HepG2 (cell line): ENCODE measurements around the gene PPA1. TPM values are rescaled to one million over a fixed set of nuclear protein-coding genes. Genes with fewer than 3 reads are reported as not detected.

Experiments used
- ATAC-seq: fragments of 200-7000 bp; cut with Tn5 transposase; 3 replicates; pipeline ENCODE4 v1.9.1; 2020; ENCODE audit warnings: mild to moderate bottlenecking, moderate library complexity
- BruUV-seq: library from RNA; stranded (reverse); fragments of 400-500 nt; replicated peaks from 2 replicates; lab custom pipeline; 2021; lab: Mats Ljungman, UMichigan
- CTCF ChIA-PET: fragments of 300-600 bp; formaldehyde crosslinking; extraction: SDS; loops from one replicate; lab custom pipeline; 2021; ENCODE audit warnings: low total read pairs, inconsistent platforms, low intra/inter-chr PET ratio; lab: Yijun Ruan, JAX
- POLR2A ChIA-PET: fragments of 350-600 bp; sonication (Branson Sonifier 250); formaldehyde crosslinking; loops from one replicate; lab custom pipeline; 2020; ENCODE audit warnings: antibody characterized with exemption, inconsistent platforms; lab: Yijun Ruan, JAX
- DNase-seq: peaks from one replicate; pipeline ENCODE4 v3.0.0-alpha.2; 2015; ENCODE audit warnings: low spot score
- FAIRE-seq: peaks from 3 replicates; lab custom pipeline; 2011; peaks lifted over from hg19 to GRCh38; lab: Jason Lieb, UNC
- H2AFZ ChIP-seq: one replicate; pipeline ENCODE4 v1.6.1; 2011; ENCODE audit warnings: low read length, inconsistent platforms
- H3K27ac ChIP-seq: fragments of 300-600 bp; 3 replicates; pipeline ENCODE4 v1.8.0; 2011; ENCODE audit warnings: mixed run types, mild to moderate bottlenecking, mixed read lengths, low read length, inconsistent platforms; ENCODE audit not compliant: insufficient read depth; ENCODE audit errors: extremely low read length
- H3K27me3 ChIP-seq, 2 experiments: fragments of 200-600 bp in 1 of 2; 2 replicates in 1 of 2; 3 replicates in 1 of 2; pipeline versions ENCODE4 v1.6.0 to v1.8.0; 2011; ENCODE audit warnings: low read length in 2 of 2, mild to moderate bottlenecking in 2 of 2, moderate library complexity in 2 of 2, inconsistent platforms in 1 of 2; ENCODE audit not compliant: insufficient read depth in 2 of 2, control insufficient read depth in 1 of 2
- H3K36me3 ChIP-seq, 2 experiments: fragments of 200-600 bp in 1 of 2; replicated peaks in 1 of 2; 2 replicates in 1 of 2; 3 replicates in 1 of 2; pipeline versions ENCODE4 v1.5.1 to v1.8.0; 2011; ENCODE audit warnings: low read length in 2 of 2, inconsistent platforms in 1 of 2; ENCODE audit not compliant: insufficient read depth in 2 of 2, control insufficient read depth in 1 of 2
- H3K4me1 ChIP-seq: 2 replicates; pipeline ENCODE4 v1.5.1; 2012; ENCODE audit warnings: low read length, inconsistent platforms; ENCODE audit not compliant: insufficient read depth
- H3K4me2 ChIP-seq: 2 replicates; pipeline ENCODE4 v1.6.0; 2011; ENCODE audit warnings: low read depth, low read length, inconsistent platforms
- H3K4me3 ChIP-seq, 3 experiments: fragments of 200-600 bp in 1 of 3; sonication (generic), shearing (Covaris generic) in 1 of 3; replicated peaks in 1 of 3; 2 replicates each; pipeline ENCODE4 v1.5.1; 2011 to 2016; ENCODE audit warnings: low read length in 3 of 3, inconsistent platforms in 2 of 3, low read depth in 2 of 3, mild to moderate bottlenecking in 2 of 3, control low read depth in 1 of 3, mixed read lengths in 1 of 3; ENCODE audit not compliant: insufficient read depth in 1 of 3
- H3K79me2 ChIP-seq: one replicate; pipeline ENCODE4 v1.6.1; 2011; ENCODE audit warnings: low read length, inconsistent platforms; ENCODE audit not compliant: insufficient read depth
- H3K9ac ChIP-seq: 2 replicates; pipeline ENCODE4 v1.6.0; 2011; ENCODE audit warnings: mild to moderate bottlenecking, low read depth, low read length, inconsistent platforms; ENCODE audit not compliant: insufficient read depth
- H3K9me3 ChIP-seq: 2 replicates; pipeline ENCODE4 v1.5.1; 2012; ENCODE audit warnings: mild to moderate bottlenecking, low read length
- H4K20me1 ChIP-seq: 2 replicates; pipeline ENCODE4 v1.6.0; 2011; ENCODE audit warnings: inconsistent platforms, mild to moderate bottlenecking, low read length, moderate library complexity; ENCODE audit not compliant: insufficient read depth
- CHCHD3 ChIP-seq: sonication (generic); formaldehyde crosslinking; IDR thresholded peaks from 2 replicates; pipeline ENCODE4 v1.8.0; 2022; ENCODE audit warnings: mild to moderate bottlenecking, missing genetic modification reagents, moderate library complexity
- CREB1 ChIP-seq, 2 experiments: fragments of 450-650 bp in 1 of 2; IDR thresholded peaks; 2 replicates each; pipeline ENCODE4 v1.6.1; 2016 to 2017; ENCODE audit warnings: control low read depth in 1 of 2, mild to moderate bottlenecking in 1 of 2, missing compliant biosample characterization in 1 of 2, missing genetic modification characterization in 1 of 2
- EZH2 ChIP-seq: conservative IDR thresholded peaks from 2 replicates; pipeline ENCODE4 v1.6.1; 2012; ENCODE audit warnings: mild to moderate bottlenecking, low read depth, low read length, moderate library complexity
- GATAD1 ChIP-seq: IDR thresholded peaks from 2 replicates; pipeline ENCODE4 v1.6.1; 2016; ENCODE audit warnings: missing genetic modification reagents, missing compliant biosample characterization
- NFKBIZ ChIP-seq: IDR thresholded peaks from 2 replicates; pipeline ENCODE4 v1.6.1; 2018; ENCODE audit warnings: missing genetic modification reagents, missing compliant biosample characterization
- SMAD3 ChIP-seq: sonication (generic); formaldehyde crosslinking; IDR thresholded peaks from 2 replicates; pipeline ENCODE4 v1.4.0; 2020; ENCODE audit warnings: missing genetic modification reagents
- SYNCRIP ChIP-seq: fragments of 200-400 bp; formaldehyde crosslinking; IDR thresholded peaks from 2 replicates; pipeline ENCODE4 v1.6.1; 2018; ENCODE audit warnings: mild to moderate bottlenecking, low read depth, low read length; ENCODE audit not compliant: insufficient read depth
- ZNF251 ChIP-seq: sonication (generic); formaldehyde crosslinking; IDR thresholded peaks from 2 replicates; pipeline ENCODE4 v1.9.0; 2021; ENCODE audit warnings: mild to moderate bottlenecking, missing genetic modification reagents
- ZNF572 ChIP-seq: sonication (generic); formaldehyde crosslinking; IDR thresholded peaks from 2 replicates; pipeline ENCODE4 v1.5.1; 2020; ENCODE audit warnings: mild to moderate bottlenecking, missing genetic modification reagents
- WGBS: methylation state at CpG from one replicate; pipeline ENCODE4 v1.1.6; 2017; ENCODE audit warnings: low lambda C conversion rate; 5-methylcytosine and 5-hydroxymethylcytosine counted together
- in situ Hi-C: cut with HindIII; loops from 2 replicates; pipeline ENCODE4 v1.10.0; 2017; ENCODE audit warnings: low pct_unique_long_range_greater_than_20kb; ENCODE audit not compliant: extremely low pct_ligation_motif_present
- intact Hi-C: fragments of 100-400 bp; cut with micrococcal nuclease; formaldehyde crosslinking; loops from one replicate; pipeline ENCODE4 v1.10.0; 2022; ENCODE audit not compliant: unreplicated experiment
- polyA plus RNA-seq, 8 experiments: library from polyadenylated mRNA; depleted of rRNA in 3 of 8; stranded (reverse) in 7 of 8; unstranded in 1 of 8; fragments of >200 nt; fragmentation: Illumina TruSeq in 4 of 8; extraction: Trizol in 4 of 8; gene quantifications; 2 replicates each; pipeline versions ENCODE4 v1.2.1 to v1.2.3, GENCODE V29; 2011 to 2016; ENCODE audit warnings: low read depth in 4 of 8, missing spikeins in 1 of 8, mixed read lengths in 1 of 8; ENCODE audit not compliant: insufficient read depth in 1 of 8
- total RNA-seq, 5 experiments: library from RNA; depleted of rRNA; stranded (reverse); fragments of >200 nt; fragmentation: Illumina TruSeq; extraction: Trizol; gene quantifications; 2 replicates each; pipeline ENCODE4 v1.2.3, GENCODE V29; 2016; ENCODE audit warnings: low read depth in 1 of 5
- TF ChIP-seq, protein P1 (sequence below): sonication (generic); formaldehyde crosslinking; conservative IDR thresholded peaks from 2 replicates; pipeline ENCODE4 v1.4.0; 2020; ENCODE audit warnings: mild to moderate bottlenecking, missing genetic modification reagents, moderate library complexity
- TF ChIP-seq, protein P2 (sequence below): sonication (generic); formaldehyde crosslinking; IDR thresholded peaks from 2 replicates; pipeline ENCODE4 v1.5.0; 2020; ENCODE audit warnings: missing genetic modification reagents, mild to moderate bottlenecking, borderline replicate concordance

Gene PPA1
- total and polyA plus RNA-seq, 2 of the 13 experiments (the other 11 are each of a cell fraction or from before 2014, with no cell fraction given), result 136 to 250 TPM

DNA sequence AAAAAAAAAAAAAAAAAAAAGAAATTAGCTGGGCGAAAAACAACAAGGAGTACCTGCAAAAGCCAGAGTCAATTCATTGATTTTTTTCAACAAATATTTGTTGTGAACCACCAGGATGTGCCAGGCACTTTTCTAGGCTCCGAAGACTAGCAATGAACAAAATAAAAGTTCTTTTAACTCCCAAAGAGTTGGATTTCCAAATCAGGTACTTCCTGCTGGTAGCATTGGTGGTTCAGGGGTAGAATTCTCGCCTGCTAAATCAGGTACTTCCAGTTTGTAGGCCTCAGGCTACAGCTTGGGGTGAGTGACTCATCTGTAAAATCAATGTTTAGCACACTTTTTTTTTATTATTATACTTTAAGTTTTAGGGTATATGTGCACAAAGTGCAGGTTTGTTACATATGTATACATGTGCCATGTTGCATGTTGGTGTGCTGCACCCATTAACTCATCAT lies 10.9 kb downstream of the PPA1 start (continued):
- TF ChIP-seq, protein P1, sequence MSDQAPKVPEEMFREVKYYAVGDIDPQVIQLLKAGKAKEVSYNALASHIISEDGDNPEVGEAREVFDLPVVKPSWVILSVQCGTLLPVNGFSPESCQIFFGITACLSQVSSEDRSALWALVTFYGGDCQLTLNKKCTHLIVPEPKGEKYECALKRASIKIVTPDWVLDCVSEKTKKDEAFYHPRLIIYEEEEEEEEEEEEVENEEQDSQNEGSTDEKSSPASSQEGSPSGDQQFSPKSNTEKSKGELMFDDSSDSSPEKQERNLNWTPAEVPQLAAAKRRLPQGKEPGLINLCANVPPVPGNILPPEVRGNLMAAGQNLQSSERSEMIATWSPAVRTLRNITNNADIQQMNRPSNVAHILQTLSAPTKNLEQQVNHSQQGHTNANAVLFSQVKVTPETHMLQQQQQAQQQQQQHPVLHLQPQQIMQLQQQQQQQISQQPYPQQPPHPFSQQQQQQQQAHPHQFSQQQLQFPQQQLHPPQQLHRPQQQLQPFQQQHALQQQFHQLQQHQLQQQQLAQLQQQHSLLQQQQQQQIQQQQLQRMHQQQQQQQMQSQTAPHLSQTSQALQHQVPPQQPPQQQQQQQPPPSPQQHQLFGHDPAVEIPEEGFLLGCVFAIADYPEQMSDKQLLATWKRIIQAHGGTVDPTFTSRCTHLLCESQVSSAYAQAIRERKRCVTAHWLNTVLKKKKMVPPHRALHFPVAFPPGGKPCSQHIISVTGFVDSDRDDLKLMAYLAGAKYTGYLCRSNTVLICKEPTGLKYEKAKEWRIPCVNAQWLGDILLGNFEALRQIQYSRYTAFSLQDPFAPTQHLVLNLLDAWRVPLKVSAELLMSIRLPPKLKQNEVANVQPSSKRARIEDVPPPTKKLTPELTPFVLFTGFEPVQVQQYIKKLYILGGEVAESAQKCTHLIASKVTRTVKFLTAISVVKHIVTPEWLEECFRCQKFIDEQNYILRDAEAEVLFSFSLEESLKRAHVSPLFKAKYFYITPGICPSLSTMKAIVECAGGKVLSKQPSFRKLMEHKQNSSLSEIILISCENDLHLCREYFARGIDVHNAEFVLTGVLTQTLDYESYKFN, result peak; percentile 54

DNA sequence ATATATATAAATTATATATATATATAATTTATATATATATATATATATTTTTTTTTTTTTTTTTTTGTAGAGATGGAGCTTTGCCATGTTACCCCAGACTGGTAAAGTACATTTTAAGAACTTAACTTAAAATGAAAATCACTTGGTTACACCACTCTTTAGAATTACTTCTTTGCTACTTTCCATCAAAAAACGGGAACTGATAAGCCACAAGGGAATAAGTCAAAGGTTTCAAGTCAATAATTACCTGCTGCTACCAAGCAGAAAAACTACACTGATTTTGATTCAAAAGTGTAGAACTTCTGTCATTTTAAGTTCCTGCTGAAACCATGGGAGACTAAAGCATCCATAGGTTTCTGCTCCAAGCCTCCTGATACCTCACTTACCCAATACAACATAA lies 12.2 kb downstream of the PPA1 start:
- ATAC-seq, result no peak
- no TSS peak for BruUV-seq
- Histone ChIP-seq H3K36me3 (peaks cover 9 to 45% of the 10 kb centered on the region in 2 experiments), H2AFZ (no peak overlapping the region), H3K4me1 (peaks cover 25% of the 10 kb centered on the region), H3K4me2 (peak overlapping the region; percentile 25; the same call in 1 of the 2 replicates), H3K27me3 (no peaks in the 10 kb centered on the region; a peak in 1 of 5 replicates), H3K9me3 (no peaks in the 10 kb centered on the region), H3K27ac (peak overlapping the region; percentile 15), H3K4me3 (no peak overlapping the region), H3K79me2 (peaks cover 41% of the 10 kb centered on the region), H4K20me1 (peaks cover 13% of the 10 kb centered on the region), H3K9ac (no peak overlapping the region)
- POLR2A ChIA-PET, result interaction anchor here (0.8 to 2.5 kb wide), 7 partner anchors 12 to 184 kb away, joined by 3 to 19 read pairs (median 3); partner anchors contain the start of genes EIF4EBP2, PPA1 and SAR1A
- CTCF ChIA-PET, result interaction anchor here (0.8 to 1.7 kb wide), 5 partner anchors 111 to 167 kb away, joined by 3 to 35 read pairs (median 3); no protein-coding TSS in a partner anchor
- intact Hi-C loops, result loop anchor here (1.0 kb wide), 2 partner anchors 110 to 143 kb away; no protein-coding TSS in a partner anchor
- in situ Hi-C loops, result loop anchor here (5.0 kb wide), 1 partner anchor 141 kb away; no protein-coding TSS in a partner anchor
- WGBS, result 60% methylated on average over 1 of the region's 1 CpG
- FAIRE-seq, result no peak
- DNase-seq, result no peak
- no peak for TF ChIP-seq ZNF251 (CRISPR knock-in tag)
- TF ChIP-seq, protein P2, sequence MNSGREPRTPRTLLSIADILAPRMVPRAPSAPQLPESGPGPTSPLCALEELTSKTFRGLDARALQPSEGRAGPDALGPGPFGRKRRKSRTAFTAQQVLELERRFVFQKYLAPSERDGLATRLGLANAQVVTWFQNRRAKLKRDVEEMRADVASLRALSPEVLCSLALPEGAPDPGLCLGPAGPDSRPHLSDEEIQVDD, result no peak
- TF ChIP-seq SMAD3 (CRISPR knock-in tag), result no peak
- TF ChIP-seq EZH2, result no peak
- no peak for TF ChIP-seq GATAD1 (CRISPR knock-in tag)
- TF ChIP-seq CREB1 (IDR thresholded peaks at IDR 0.05), result no peak
- TF ChIP-seq CREB1 (CRISPR knock-in tag; IDR thresholded peaks at IDR 0.05), result no peak
- TF ChIP-seq CHCHD3 (CRISPR knock-in tag), result no peak
- no peak for TF ChIP-seq NFKBIZ (CRISPR knock-in tag)
- no peak for TF ChIP-seq ZNF572 (CRISPR knock-in tag)
- no peak for TF ChIP-seq SYNCRIP
